ENCODE measurements around the gene HLA-C.
"Not testable (repeated sequence)": the region's sequence is repeated elsewhere in the genome, so short reads cannot be mapped to it uniquely, and the experiment has no call there.

The HLA-C gene

DNA sequence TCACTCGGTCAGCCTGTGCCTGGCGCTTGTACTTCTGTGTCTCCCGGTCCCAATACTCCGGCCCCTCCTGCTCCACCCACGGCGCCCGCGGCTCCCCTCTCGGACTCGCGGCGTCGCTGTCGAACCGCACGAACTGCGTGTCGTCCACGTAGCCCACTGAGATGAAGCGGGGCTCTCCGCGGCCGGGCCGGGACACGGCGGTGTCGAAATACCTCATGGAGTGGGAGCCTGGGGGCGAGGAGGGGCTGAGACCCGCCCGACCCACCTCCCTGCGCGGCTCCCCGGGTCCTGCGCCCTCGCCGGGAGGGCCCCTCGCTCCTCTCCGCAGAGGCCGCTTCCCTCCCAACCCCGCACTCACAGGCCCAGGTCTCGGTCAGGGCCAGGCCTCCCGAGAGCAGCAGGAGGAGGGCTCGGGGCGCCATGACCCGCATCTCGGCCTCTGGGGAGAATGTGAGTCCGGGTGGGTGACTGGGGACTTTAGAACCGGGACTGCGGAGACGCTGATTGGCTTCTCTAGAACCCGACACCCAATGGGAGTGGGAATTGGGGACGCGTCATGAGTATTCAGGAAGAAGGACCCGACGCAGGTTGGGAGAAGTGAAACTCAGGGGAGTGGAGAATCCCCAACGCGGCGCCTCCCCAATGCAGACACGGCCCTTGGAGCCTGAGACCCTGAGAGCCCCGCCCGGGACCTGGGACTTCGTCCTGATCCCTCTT, at the start of gene HLA-C:
TSS of gene HLA-C (minus strand) at position 452 of the 717 bp plus-strand sequence. CDS start at position 431, 21 bp downstream.
- DNase-seq, result peak; percentile 86

DNA sequence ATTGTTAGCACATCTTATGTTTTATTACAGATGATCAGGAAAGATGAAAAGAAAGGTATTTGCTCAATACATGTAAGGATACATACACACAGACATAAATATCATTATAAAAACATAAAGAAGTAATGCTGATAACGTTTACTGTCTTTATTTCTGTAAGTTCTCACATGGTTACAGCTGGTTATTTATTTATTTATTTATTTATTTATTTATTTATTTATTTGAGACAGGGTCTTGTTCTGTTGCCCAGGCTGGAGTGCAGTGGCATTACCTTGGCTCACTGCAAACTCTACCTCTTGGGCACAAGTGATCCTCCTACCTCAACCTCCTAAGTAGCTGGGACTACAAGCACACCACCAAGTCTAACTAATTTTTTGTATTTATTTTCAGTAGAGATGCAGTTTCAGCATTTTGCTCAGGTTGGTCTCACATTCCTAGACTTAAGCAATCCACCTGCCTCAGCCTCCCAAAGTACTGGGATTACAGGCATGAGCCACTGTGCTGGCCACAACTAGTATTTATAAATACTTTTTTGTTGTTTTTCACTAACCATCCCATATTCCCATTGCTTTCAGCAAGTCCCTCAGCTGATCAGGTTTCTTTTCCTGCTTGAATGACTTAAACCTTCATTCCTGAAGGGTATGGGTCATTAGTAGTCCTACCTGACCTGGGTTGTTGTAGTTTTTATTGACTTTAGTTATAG, 49.3 kb upstream of the HLA-C start:
- DNase-seq, result no peak

DNA sequence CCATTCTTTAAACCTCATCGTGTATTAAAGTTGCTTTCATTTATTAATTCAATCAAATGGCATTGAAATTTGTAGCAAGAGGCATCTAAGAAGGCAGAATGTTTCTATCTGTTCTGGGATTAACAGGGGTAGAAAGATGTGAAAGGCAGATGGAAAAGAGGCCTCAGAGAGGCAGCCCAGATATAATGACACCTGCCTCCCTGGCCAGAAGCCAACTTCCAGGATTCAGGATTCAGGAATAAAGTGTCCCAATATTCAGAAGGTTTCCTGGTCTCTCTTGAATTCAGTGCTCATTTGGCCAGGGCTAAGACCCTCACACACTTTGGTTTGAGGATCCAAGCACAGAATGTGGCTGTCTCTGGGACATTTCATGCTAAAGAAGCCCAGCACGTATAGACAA, 45.1 kb upstream of the HLA-C start:
- DNase-seq, result no peak

DNA sequence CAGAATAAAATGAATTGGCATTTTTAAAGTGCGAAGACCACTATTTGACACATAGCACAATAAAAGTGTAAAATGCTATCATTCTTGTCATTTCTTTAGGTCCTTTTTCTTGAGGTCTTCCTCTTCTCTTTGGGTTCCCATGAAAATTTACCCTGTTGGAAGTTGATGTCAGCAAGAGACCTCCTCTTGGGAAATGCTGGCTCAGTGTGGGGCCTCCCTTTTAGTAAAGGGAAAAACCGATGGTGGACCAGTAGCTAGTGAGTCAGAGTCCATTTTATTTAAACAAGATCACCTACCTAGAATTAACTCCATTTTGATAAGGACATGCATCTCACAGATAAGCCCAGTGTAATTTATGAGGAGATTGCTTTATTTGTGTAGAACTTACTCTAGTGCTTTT, 37.7 kb upstream of the HLA-C start:
- no peak for DNase-seq

DNA sequence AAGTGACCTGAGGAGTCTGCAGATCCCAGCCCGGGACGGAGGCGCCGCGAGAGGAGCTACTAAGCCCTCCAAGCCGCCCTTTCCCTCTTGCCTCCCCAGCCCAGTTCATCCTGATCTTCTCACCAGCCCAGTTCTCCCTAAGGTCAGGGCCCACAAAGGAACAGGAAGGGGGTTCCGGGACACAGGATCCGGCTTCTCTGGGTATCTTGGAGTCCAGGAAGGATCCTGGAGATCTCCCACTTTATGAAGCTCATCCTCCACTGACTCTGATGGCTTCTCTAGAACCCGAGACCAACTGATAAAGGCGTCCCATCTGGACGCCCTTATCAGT, 36.9 kb upstream of the HLA-C start:
- no peak for DNase-seq

DNA sequence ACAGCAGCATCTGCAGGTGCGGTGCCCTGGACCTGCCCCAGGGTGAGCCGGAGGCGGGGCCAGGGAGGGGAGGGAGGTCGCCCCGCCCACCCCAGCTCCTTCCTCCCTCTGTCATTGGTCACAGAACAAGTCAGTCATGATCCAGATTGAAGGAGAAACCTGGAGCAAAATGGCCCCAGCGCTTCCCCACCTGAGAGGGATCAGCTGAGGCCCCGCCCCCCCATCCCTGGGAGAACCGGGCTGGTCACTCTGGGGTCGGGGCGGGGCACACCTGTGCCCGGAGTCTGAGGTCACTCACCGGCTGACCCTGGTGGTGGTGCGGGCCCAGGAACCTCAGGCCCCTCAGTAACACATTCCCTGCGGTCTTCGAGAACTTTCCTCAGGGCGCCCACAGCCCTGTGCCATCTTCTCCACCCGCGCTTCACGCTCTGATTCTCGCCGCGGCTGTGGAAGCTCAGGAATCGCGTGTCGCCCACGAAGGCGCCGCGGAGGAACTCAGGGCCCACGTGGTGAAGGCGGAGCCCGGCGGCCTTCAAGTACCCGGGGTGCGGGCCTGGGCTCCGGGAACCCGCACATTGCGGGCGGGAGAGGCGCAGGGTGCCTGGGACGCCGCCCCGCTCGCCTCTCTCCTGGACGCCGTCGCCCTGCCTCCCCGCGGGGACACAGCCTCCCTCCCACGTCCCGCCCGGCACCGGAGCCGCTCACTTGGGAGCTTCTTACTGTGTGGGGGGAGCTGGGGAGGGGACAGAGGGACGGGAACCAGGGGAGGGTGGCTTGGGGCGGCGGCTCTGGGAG, 36.4 kb upstream of the HLA-C start:
- no peak for DNase-seq

DNA sequence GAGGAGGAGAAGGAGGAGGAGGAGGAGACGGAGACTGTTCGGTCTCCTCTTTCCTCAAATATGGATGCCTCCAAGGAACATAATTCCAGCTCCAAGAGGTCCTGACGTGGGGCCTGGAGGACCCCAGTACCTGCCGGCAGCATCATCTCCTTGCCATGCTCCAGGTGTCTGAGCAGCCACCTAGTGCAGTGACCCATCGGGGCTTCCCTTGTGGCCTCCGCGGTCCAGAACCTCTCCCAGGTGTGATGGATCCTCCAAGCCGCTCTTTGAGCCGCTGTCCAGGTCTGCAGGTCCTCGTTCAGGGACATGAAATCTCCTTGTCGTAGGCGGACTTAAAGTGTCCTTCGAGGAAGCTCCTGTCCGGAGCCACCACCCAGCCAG, 35.8 kb upstream of the HLA-C start:
- no peak for DNase-seq

DNA sequence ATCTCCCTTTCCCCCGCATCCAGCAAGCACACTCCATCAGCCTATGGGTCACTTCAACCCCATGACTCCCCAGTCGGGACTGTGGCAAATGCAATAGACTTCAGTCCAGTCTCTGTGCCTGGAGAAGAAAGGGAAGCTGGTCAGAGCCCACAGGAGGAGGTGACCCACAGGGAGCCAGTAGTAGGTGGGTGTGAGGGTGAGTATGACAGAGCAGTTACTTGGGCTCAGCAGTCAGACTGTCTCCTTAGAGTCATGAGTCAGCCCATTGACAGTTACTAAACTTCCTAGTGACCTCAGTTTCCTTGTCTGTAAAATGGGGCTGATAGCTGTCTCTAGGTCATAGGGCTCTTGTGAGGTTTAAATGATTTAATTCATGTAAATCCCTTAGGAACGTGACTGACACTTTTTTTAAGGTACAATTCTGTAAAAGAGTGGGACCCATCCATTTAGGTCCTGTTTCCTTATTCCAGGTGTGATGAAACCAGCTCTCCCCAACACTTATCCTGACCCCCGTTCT, 33.9 kb upstream of the HLA-C start:
- DNase-seq, result no peak

DNA sequence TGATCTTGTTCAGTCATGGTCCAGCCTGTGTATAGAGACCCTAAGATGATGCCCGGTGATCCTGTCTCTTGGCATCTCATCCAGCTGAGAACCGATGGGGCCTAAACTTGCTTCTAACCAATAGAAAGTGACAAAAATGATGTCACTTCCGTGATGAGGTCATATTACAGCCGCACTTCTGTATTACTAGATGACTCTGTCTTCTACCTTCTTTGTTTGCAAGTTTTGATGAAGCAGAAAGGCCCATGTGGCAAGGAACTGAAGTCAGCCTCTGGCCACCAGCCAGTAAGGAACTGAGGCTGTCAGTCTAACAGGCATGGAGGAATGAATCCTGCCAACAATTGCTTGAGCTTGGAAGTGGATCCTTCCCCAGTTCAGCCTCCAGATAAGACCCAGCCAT, 32.8 kb upstream of the HLA-C start:
- DNase-seq, result no peak

DNA sequence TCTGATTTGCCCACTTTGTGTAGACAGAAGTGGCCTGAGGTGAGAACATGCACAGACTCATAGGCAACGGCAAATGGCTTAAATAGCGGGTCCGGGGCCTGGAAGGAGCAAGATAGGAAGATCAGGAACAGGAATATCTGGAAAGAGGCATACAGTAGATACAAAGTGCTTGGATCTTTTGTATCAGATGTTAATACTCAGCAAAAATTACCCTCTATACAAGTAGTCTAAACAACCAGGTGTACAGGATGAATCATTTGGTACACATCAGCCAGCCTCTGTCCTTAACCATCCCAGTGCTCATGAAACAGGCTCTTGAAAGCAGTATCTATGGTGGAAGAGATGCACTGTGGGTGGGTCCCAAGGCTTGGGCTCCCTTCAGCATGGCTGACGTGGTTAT, 28.9 kb upstream of the HLA-C start:
- DNase-seq, result no peak

DNA sequence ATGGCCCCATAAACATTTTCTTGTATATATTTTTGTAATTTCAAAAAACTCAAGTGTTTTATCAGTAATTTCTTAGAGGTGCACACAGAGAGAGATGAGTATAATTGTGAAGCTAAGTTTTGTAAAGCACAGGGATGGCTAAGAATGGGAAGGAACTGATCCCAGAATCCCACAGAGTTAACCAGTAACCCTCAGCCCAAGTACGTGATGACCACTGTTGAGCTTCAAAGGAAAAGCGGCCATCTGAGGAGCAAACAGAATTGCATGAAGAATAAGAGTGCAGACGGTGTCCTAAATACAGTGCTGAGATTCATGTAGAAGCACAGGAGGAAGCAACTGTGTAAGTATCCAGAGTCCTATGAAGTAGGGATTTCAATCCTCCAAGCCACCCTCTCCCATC, 28.1 kb upstream of the HLA-C start:
- DNase-seq, result no peak

DNA sequence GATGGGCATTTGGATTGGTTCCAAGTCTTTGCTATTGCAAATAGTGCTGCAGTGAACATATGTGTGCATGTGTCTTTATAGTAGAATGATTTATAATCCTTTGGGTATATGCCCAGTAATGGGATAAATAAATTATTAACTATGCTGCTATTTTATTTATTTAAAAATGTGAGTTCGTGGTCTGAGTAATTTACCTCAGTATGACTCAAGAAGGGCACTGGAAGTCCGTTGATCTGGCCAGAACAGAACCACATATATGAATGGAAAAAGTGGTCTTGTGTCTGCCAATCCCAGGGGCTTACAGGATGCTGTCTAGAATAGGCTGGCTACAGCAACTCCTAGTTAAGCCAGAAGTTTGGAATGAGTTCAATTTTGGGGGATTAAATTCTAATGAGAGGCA, 27.6 kb upstream of the HLA-C start:
- no peak for DNase-seq

DNA sequence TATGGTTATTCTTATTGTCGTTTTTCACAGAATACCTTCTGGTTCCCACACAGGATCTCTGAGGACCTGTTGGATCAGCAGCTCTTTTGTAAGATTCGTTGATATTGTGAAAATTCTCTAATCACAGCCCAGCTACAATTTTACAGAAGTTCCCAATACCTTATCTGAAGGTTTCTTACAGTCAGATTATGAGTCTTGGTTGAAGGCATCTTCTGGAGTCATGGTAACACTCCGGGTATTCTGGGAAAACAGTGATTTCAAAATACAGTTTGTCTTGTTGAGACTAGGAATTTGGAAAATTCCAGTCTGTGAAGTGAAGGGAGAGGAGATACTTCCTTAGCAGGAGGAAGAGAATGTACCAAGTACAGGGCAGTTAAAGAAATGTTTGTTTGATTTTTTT, 22.2 kb upstream of the HLA-C start:
- no peak for DNase-seq

DNA sequence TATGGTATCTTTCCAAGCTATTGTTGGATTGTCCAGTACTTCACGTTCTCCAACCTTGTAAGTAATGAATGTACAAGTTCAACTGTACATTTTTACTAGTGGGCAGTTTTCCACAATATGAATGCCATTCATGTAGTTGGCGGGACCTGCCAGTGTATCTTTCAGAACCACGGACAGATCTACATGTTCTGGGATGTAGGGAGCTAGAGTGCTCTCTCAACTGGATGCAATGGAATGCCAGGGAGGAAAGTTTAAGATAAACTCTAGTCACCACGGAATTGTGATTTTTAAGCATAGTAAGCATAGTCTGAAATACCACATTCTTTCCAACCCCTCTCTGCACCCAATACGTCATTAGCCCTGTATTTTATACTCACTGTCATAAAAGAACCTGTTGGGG, 21.5 kb upstream of the HLA-C start:
- no peak for DNase-seq

DNA sequence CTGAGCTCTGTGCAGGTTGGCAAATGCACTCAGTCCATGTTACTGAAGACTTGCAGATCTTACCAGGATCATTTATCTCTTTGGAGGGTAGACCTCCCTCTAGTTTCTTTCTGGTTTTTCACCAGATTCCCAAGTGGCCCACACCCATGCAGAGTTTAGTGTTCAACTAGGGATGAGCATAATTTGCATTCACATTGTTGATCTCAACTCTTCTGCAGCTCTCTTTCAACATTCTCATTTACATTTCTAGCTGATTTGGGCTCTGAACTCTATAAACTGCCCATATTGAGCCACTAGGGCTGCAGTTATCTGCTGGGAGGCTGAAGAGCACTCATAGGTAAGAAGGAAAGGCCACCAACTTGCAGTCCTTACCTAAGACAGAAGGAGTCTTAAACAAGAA, 17.9 kb upstream of the HLA-C start:
- DNase-seq, result no peak

DNA sequence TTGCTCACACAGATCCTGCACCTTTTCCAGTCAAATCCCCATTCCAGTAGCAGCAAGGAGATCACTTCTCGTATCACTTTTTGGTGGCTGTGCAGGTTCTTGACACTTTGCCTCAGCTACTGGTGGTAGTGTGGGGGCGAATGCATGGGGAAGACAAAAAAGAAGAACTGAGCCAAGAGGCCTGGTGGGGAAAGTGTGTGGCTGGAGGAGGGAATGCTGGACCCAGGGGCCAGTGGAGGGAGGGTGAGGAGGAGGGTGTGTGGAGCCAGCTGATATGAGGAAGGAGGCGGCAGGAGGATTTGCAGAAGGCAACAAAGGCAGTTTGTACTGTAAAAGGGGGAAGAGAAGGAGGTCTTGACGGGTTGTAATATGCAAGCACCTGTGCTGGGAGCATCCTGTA, 15.7 kb upstream of the HLA-C start:
- no peak for DNase-seq

DNA sequence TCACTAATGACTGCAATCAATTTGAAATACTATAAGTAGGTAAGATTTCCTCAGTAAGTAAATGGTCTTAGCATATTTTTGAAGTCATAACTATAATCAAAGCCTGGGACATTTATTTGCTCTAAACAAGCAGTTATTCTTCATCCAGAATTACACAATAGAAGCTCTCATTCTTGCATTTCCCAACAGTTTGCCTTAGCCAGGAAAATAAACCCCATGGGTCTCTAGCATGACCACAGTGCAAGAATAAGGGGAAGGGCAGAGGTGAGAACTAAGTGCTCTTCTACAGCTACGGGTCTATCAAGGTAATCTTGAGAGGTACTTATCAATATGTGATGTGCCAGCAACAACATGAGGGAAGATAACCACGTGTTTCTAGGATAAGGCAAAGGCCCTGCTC, 14.1 kb upstream of the HLA-C start:
- DNase-seq, result no peak

DNA sequence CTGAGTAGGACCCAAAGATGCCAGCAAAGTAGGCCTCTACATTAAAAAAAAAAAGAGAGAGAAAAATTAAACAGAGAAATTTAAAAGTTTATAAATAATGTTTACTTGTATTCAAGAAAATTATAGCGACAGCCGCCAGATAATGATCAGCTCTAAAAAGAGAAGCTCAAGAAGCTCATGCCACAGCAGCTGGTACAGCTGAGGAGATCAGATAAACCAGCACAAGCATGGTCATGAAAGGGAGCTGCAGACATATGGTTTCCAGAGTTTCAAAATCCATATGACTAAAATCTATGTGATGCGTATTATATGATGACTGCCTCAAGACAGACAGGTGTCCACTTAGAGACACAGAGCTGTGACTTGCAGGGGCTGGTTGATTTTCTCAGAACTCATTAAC, 13.6 kb upstream of the HLA-C start:
- no peak for DNase-seq

DNA sequence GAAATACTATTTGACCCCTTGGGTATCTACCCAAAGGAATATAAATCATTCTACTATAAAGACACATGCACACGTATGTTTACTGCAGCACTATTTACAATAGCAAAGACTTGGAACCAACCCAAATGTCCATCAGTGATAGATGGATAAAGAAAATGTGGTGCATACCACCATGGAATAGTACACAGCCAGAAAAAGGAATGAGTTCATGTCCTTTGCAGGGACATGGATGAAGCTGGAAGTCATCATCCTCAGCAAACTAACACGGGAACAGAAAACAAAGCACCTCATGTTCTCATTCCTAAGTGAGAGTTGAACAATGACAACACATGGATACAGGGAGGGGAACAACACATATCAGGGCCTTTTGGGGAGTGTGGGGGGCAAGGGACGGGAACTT, 7.8 kb upstream of the HLA-C start:
- DNase-seq, result not testable (repeated sequence)

DNA sequence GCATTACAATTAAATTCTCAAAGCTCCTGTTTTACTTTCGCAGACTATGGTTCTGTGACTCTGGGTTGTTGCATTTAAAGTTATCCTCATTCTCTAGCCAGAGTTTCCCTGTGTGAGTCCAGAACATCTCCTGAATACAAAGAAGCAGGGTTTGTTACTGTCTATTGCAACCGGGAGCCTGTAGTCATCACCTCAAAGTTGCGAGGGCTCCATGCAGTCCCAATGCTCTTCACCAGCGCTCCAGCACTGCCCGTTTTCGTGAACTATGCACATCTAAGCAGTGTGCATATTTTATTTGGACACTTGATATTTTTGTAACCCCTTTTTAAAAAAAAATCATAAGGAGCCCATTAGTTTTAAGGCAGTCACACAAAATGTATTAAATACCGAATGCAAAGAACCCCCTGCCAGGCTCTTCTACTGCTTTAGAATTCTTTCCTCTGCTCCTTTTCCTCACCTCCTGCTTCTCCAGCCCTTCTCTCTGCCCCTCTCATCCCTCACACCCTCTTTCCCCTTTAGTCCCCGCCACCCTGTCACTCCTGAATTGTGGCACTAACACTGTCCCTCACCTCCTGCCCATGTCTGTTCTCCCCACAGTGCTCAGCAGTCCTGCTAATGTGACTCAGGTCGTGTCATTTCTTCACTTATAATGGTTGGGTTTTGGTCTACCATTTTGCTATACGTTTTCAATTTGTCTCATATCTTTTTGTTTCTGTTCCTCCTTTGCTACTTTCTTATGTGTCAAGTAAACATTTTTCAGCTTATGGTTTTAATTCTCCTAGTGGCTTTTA, 1.1 kb upstream of the HLA-C start:
- DNase-seq, result no peak

DNA sequence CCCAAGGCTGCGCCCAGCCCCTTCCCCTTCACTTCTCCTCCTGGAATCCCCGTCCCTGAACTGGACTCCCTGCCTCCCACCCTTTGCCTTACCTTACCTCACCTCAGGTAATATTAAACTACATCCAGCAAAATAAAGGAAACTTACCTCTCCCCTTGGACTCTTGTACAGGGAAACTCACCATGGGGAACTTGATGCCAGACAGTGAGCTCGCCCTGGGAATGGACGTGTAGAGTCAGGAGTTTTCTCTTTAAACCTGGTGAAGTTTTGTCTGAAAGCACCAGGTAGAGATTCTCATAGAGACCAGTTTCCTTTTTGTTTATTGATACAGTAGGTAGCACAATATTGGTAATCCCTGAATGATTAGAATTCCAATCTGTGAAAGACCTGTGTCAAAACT, 544 bp upstream of the HLA-C start:
- no peak for DNase-seq

DNA sequence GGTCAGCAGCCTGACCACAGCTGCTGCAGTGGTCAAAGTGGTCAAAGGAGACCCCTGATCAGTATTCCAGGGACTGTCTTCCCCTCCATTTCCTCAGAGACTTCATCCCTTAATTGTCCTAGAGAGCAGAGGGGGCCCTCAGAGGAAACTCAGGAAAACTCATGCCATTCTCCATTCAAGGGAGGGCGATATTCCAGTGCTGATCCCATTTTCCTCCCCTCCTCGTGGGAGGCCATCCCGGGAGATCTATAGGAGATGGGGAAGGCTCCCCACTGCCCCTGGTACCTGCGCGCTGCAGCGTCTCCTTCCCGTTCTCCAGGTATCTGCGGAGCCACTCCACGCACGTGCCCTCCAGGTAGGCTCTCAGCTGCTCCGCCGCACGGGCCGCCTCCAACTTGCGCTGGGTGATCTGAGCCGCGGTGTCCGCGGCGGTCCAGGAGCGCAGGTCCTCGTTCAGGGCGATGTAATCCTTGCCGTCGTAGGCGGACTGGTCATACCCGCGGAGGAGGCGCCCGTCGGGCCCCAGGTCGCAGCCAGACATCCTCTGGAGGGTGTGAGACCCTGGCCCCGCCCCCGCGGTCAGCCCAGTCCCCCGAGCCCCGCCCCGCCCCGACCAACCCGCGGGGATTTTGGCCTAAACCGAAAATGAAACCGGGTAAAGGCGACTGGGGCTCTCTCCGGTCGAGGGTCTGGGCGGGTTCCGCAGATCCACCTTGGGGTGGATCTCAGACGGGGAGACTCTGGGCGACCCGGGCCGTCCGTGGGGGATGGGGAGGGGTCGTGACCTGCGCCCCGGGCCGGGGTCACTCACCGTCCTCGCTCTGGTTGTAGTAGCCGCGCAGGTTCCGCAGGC, 878 bp downstream of the HLA-C start:
- DNase-seq, result peak; percentile 60
